Body of pancreas (tissue), 4 donors: Measurements from ENCODE around the gene ZNF521. TPM values are rescaled to one million over a fixed set of nuclear protein-coding genes. Genes with fewer than 3 reads are reported as not detected.
"Not testable (repeated sequence)": the region's sequence is repeated elsewhere in the genome, so short reads cannot be mapped to it uniquely, and the experiment has no call there.

Experiments
- ATAC-seq: fragments of 150-250 bp; one replicate; pipeline ENCODE4 v1.9.1; 2016
- DNase-seq, 4 donors: peaks; one replicate each; pipeline ENCODE4 v3.0.0-alpha.2; 2019
- H3K27ac ChIP-seq, 4 donors: fragments of 200-600 bp; sonication (generic); 1 replicate in 3 of 4; 2 replicates in 1 of 4; pipeline versions ENCODE4 v1.5.1 to v1.6.1; 2016 to 2019; ENCODE audit warnings: mild to moderate bottlenecking in 1 of 4, mixed read lengths in 1 of 4, moderate library complexity in 1 of 4
- H3K27me3 ChIP-seq, 2 donors: fragments of 200-600 bp; sonication (generic); one replicate each; pipeline ENCODE4 v1.6.0; 2016; ENCODE audit warnings: mild to moderate bottlenecking in 1 of 2
- H3K36me3 ChIP-seq, 2 donors: fragments of 200-600 bp; sonication (generic); replicated peaks in 1 of 2; 2 replicates each; pipeline ENCODE4 v1.5.1; 2016; ENCODE audit warnings: low read depth in 2 of 2; ENCODE audit not compliant: insufficient read depth in 1 of 2
- H3K4me1 ChIP-seq: fragments of 200-600 bp; sonication (generic); one replicate; pipeline ENCODE4 v1.6.0; 2016
- H3K4me3 ChIP-seq, 2 donors: fragments of 200-600 bp; sonication (generic); 1 replicate in 1 of 2; 2 replicates in 1 of 2; pipeline ENCODE4 v1.5.1; 2016 to 2019
- H3K9me3 ChIP-seq, 3 donors: fragments of 200-600 bp; sonication (generic); 1 replicate in 2 of 3; 2 replicates in 1 of 3; pipeline ENCODE4 v1.5.1; 2016
- CTCF ChIP-seq, 7 experiments: fragments of 450-650 bp in 4 of 7; fragments of 200-600 bp in 3 of 7; sonication (generic) in 3 of 7; IDR thresholded peaks; one replicate each; pipeline ENCODE4 v1.5.1; 2016 to 2019; ENCODE audit warnings: antibody characterized with exemption in 7 of 7
- POLR2A ChIP-seq, 3 donors: fragments of 450-650 bp; IDR thresholded peaks; one replicate each; pipeline ENCODE4 v1.6.1; 2016; ENCODE audit warnings: antibody characterized with exemption in 3 of 3, mild to moderate bottlenecking in 2 of 3
- WGBS, 2 donors: methylation state at CpG; one replicate each; pipeline ENCODE4 v1.1.5; 2017; 5-methylcytosine and 5-hydroxymethylcytosine counted together
- intact Hi-C: fragments of 100-400 bp; cut with DNase I; formaldehyde crosslinking; loops from one replicate; pipeline ENCODE4 v1.15.1; 2023
- total RNA-seq, 2 donors: library from RNA; depleted of rRNA; stranded (reverse); fragments of >200 nt; gene quantifications; one replicate each; pipeline ENCODE4 v1.1.0, GENCODE V29; 2016

The ZNF521 gene
- total RNA-seq, 2 donors from 2014 or later: 3.3 to 17.4 TPM

GRCh38 chr18:25038261-25038660 lies 313.7 kb downstream of the ZNF521 start:
- ATAC-seq: no peak

GRCh38 chr18:25033747-25034471 lies 318.1 kb downstream of the ZNF521 start:
- no peaks in the 10 kb centered on the region for H3K36me3 ChIP-seq
- no peaks in the 10 kb centered on the region for H3K27me3 ChIP-seq
- TF ChIP-seq POLR2A (IDR thresholded peaks at IDR 0.05): no peak
- no peak for TF ChIP-seq CTCF (IDR thresholded peaks at IDR 0.05)
- H3K9me3 ChIP-seq: no peaks in the 10 kb centered on the region
- DNase-seq (no peak), ATAC-seq (no peak)
- H3K4me3 ChIP-seq: no peak overlapping the region
- H3K27ac ChIP-seq: no peak overlapping the region
- WGBS, 2 donors: 36 to 38% methylated on average over 4 of the region's 4 CpGs
- intact Hi-C loops: no loop called here
- no peaks in the 10 kb centered on the region for H3K4me1 ChIP-seq

More at GRCh38 chr18:25038261-25038660, 313.7 kb downstream of the ZNF521 start:
- intact Hi-C loops: no loop called here
- Histone ChIP-seq H3K4me1 (no peaks in the 10 kb centered on the region), H3K27me3 (no peaks in the 10 kb centered on the region), H3K36me3 (no peaks in the 10 kb centered on the region), H3K9me3 (no peaks in the 10 kb centered on the region), H3K4me3 (no peak overlapping the region), H3K27ac (no peak overlapping the region)
- WGBS, 2 donors: 73 to 89% methylated on average over 8 of the region's 8 CpGs
- no peak for TF ChIP-seq POLR2A (IDR thresholded peaks at IDR 0.05)
- no peak for TF ChIP-seq CTCF (IDR thresholded peaks at IDR 0.05)
- no peak for DNase-seq

- DNase-seq, H3K4me1 ChIP-seq, H3K9me3 ChIP-seq, intact Hi-C loops, H3K27me3 ChIP-seq, H3K27ac ChIP-seq, ATAC-seq, H3K36me3 ChIP-seq, H3K4me3 ChIP-seq: not testable (repeated sequence)
- 50 to 51% methylated on average over 6 of the region's 6 CpGs for WGBS, 2 donors
These were observed 318.8 kb downstream of the ZNF521 start for GRCh38 chr18:25033175-25033574.

- 46 to 58% methylated on average over 1 of the region's 1 CpG for WGBS, 2 donors
- Histone ChIP-seq H3K36me3 (no peaks in the 10 kb centered on the region), H3K27me3 (no peaks in the 10 kb centered on the region), H3K4me1 (no peaks in the 10 kb centered on the region), H3K27ac (no peak overlapping the region), H3K9me3 (no peaks in the 10 kb centered on the region), H3K4me3 (no peak overlapping the region)
- intact Hi-C loops: no loop called here
- DNase-seq: no peak
- no peak for ATAC-seq
- TF ChIP-seq POLR2A (IDR thresholded peaks at IDR 0.05) (no peak), CTCF (IDR thresholded peaks at IDR 0.05) (no peak)
These were observed 322.2 kb downstream of the ZNF521 start for GRCh38 chr18:25029802-25030201.

GRCh38 chr18:25019931-25020330 lies 332.0 kb downstream of the ZNF521 start:
- no peaks in the 10 kb centered on the region for H3K9me3 ChIP-seq
- DNase-seq (no peak), ATAC-seq (no peak)
- no peaks in the 10 kb centered on the region for H3K27me3 ChIP-seq
- intact Hi-C loops: no loop called here
- H3K27ac ChIP-seq: no peak overlapping the region
- TF ChIP-seq POLR2A (IDR thresholded peaks at IDR 0.05) (no peak), CTCF (IDR thresholded peaks at IDR 0.05) (no peak)
- H3K36me3 ChIP-seq: no peaks in the 10 kb centered on the region
- H3K4me1 ChIP-seq: no peaks in the 10 kb centered on the region
- no peak overlapping the region for H3K4me3 ChIP-seq
